Rectal smooth muscle tissue (tissue), 1 donor: ENCODE data around the gene CILP2.

Experiments used
- H3K27ac ChIP-seq: one replicate; pipeline ENCODE4 v1.7.0; 2013; ENCODE audit warnings: low read depth, low read length, inconsistent platforms
- H3K27me3 ChIP-seq: one replicate; pipeline ENCODE4 v1.7.0; 2013; ENCODE audit warnings: low read length; ENCODE audit not compliant: control insufficient read depth, insufficient read depth
- H3K36me3 ChIP-seq: one replicate; pipeline ENCODE4 v1.7.0; 2013; ENCODE audit warnings: low read length; ENCODE audit not compliant: control insufficient read depth, insufficient read depth
- H3K4me1 ChIP-seq: one replicate; pipeline ENCODE4 v1.7.0; 2013; ENCODE audit warnings: low read length; ENCODE audit not compliant: control insufficient read depth, insufficient read depth
- H3K4me3 ChIP-seq: one replicate; pipeline ENCODE4 v1.7.0; 2013; ENCODE audit warnings: low read length
- H3K9ac ChIP-seq: one replicate; pipeline ENCODE4 v1.7.0; 2013; ENCODE audit warnings: low read length

CILP2 gene

GRCh38 chr19:19545707-19546106 is 7.6 kb downstream of the CILP2 start:
- Histone ChIP-seq H3K27me3 (peaks cover 26% of the 10 kb centered on the region), H3K27ac (no peak overlapping the region), H3K36me3 (no peaks in the 10 kb centered on the region), H3K4me3 (no peak overlapping the region), H3K4me1 (no peaks in the 10 kb centered on the region), H3K9ac (no peak overlapping the region)

GRCh38 chr19:19546751-19547162 is 8.7 kb downstream of the CILP2 start:
- Histone ChIP-seq H3K27me3 (peaks cover 22% of the 10 kb centered on the region), H3K4me3 (no peak overlapping the region), H3K9ac (no peak overlapping the region), H3K27ac (no peak overlapping the region), H3K36me3 (no peaks in the 10 kb centered on the region), H3K4me1 (no peaks in the 10 kb centered on the region)

GRCh38 chr19:19547674-19548336 is 9.7 kb downstream of the CILP2 start:
- H3K36me3 ChIP-seq, result no peaks in the 10 kb centered on the region
- H3K9ac ChIP-seq, result no peak overlapping the region
- no peak overlapping the region for H3K4me3 ChIP-seq
- no peak overlapping the region for H3K27ac ChIP-seq
- peaks cover 16% of the 10 kb centered on the region for H3K27me3 ChIP-seq
- no peaks in the 10 kb centered on the region for H3K4me1 ChIP-seq

- Histone ChIP-seq H3K27me3 (peaks cover 11% of the 10 kb centered on the region), H3K9ac (no peak overlapping the region), H3K36me3 (no peaks in the 10 kb centered on the region), H3K4me3 (no peak overlapping the region), H3K27ac (no peak overlapping the region), H3K4me1 (no peaks in the 10 kb centered on the region)
Measured at GRCh38 chr19:19548915-19549759, 11.1 kb downstream of the CILP2 start.

GRCh38 chr19:19549804-19550464 is 11.9 kb downstream of the CILP2 start:
- Histone ChIP-seq H3K36me3 (no peaks in the 10 kb centered on the region), H3K4me3 (no peak overlapping the region), H3K4me1 (no peaks in the 10 kb centered on the region), H3K9ac (no peak overlapping the region), H3K27me3 (peaks cover 11% of the 10 kb centered on the region), H3K27ac (no peak overlapping the region)

GRCh38 chr19:19550485-19550929 is 12.4 kb downstream of the CILP2 start:
- no peak overlapping the region for H3K4me3 ChIP-seq

GRCh38 chr19:19550972-19551852 is 13.1 kb downstream of the CILP2 start:
- Histone ChIP-seq H3K27ac (no peak overlapping the region), H3K9ac (no peak overlapping the region), H3K4me3 (no peak overlapping the region), H3K36me3 (no peaks in the 10 kb centered on the region), H3K27me3 (peaks cover 11% of the 10 kb centered on the region), H3K4me1 (no peaks in the 10 kb centered on the region)

More at GRCh38 chr19:19550485-19550929, 12.4 kb downstream of the CILP2 start:
- Histone ChIP-seq H3K27me3 (peaks cover 11% of the 10 kb centered on the region), H3K9ac (no peak overlapping the region), H3K27ac (no peak overlapping the region), H3K4me1 (no peaks in the 10 kb centered on the region), H3K36me3 (no peaks in the 10 kb centered on the region)

- Histone ChIP-seq H3K9ac (no peak overlapping the region), H3K4me3 (no peak overlapping the region), H3K36me3 (no peaks in the 10 kb centered on the region), H3K27me3 (peaks cover 11% of the 10 kb centered on the region), H3K4me1 (no peaks in the 10 kb centered on the region), H3K27ac (no peak overlapping the region)
Measured at GRCh38 chr19:19551853-19552192, 13.8 kb downstream of the CILP2 start.

- no peak overlapping the region for H3K9ac ChIP-seq
Measured at GRCh38 chr19:19552798-19553197, 14.7 kb downstream of the CILP2 start.

GRCh38 chr19:19553670-19554069 is 15.6 kb downstream of the CILP2 start:
- H3K4me3 ChIP-seq, result no peak overlapping the region
- peaks cover 11% of the 10 kb centered on the region for H3K27me3 ChIP-seq
- H3K36me3 ChIP-seq, result no peaks in the 10 kb centered on the region
- no peak overlapping the region for H3K9ac ChIP-seq
- no peaks in the 10 kb centered on the region for H3K4me1 ChIP-seq
- H3K27ac ChIP-seq, result no peak overlapping the region

More at GRCh38 chr19:19552798-19553197, 14.7 kb downstream of the CILP2 start:
- H3K36me3 ChIP-seq, result no peaks in the 10 kb centered on the region
- peaks cover 11% of the 10 kb centered on the region for H3K27me3 ChIP-seq
- no peak overlapping the region for H3K4me3 ChIP-seq
- no peak overlapping the region for H3K27ac ChIP-seq
- H3K4me1 ChIP-seq, result no peaks in the 10 kb centered on the region

GRCh38 chr19:19554074-19555023 is 16.3 kb downstream of the CILP2 start:
- no peaks in the 10 kb centered on the region for H3K36me3 ChIP-seq
- H3K27ac ChIP-seq, result no peak overlapping the region
- peaks cover 8% of the 10 kb centered on the region for H3K27me3 ChIP-seq
- no peaks in the 10 kb centered on the region for H3K4me1 ChIP-seq
- no peak overlapping the region for H3K4me3 ChIP-seq
- no peak overlapping the region for H3K9ac ChIP-seq
